Suprapubic skin (tissue), 4 donors: ENCODE results near the gene FCHO2.

Experiments used
- CTCF ChIP-seq, 2 donors: fragments of 200-600 bp in 1 of 2; fragments of 450-650 bp in 1 of 2; sonication (generic) in 1 of 2; IDR thresholded peaks; one replicate each; pipeline ENCODE4 v1.5.1; 2016 to 2019; ENCODE audit warnings: antibody characterized with exemption in 2 of 2, mild to moderate bottlenecking in 1 of 2, moderate library complexity in 1 of 2
- POLR2A ChIP-seq, 2 donors: fragments of 450-650 bp; IDR thresholded peaks; one replicate each; pipeline ENCODE4 v1.6.1; 2017; ENCODE audit warnings: antibody characterized with exemption in 2 of 2, mild to moderate bottlenecking in 2 of 2, moderate library complexity in 2 of 2
- POLR2AphosphoS5 ChIP-seq, 3 donors: sonication (generic); formaldehyde crosslinking; IDR thresholded peaks; one replicate each; pipeline ENCODE4 v1.6.1; 2017; ENCODE audit warnings: antibody characterized with exemption in 3 of 3

- no peak for TF ChIP-seq CTCF (IDR thresholded peaks at IDR 0.05)
- no peak for TF ChIP-seq POLR2AphosphoS5 (IDR thresholded peaks at IDR 0.05)
- TF ChIP-seq POLR2A (IDR thresholded peaks at IDR 0.05) = no peak
These were observed 160.7 kb downstream of the FCHO2 start for GRCh38 chr5:73116506-73116905.
